WTC11 (cell line): ENCODE measurements around the gene FAM50B.

Source experiments
- CREM ChIP-seq: sonication (generic); formaldehyde crosslinking; IDR thresholded peaks from 2 replicates; pipeline ENCODE4 v1.8.1; 2022; ENCODE audit warnings: mild to moderate bottlenecking, missing genetic modification reagents, moderate library complexity
- NFYB ChIP-seq: sonication (generic); formaldehyde crosslinking; conservative IDR thresholded peaks from 2 replicates; pipeline ENCODE4 v1.8.0; 2022; ENCODE audit warnings: low read depth, missing genetic modification reagents
- ZNF121 ChIP-seq: sonication (generic); formaldehyde crosslinking; IDR thresholded peaks from 2 replicates; pipeline ENCODE4 v1.8.0; 2023; ENCODE audit warnings: missing genetic modification reagents
- TF ChIP-seq, protein P1 (sequence below): fragments of 250-450 bp; sonication (Bioruptor Pico); conservative IDR thresholded peaks from 2 replicates; pipeline ENCODE4 v1.9.0; 2021; ENCODE audit warnings: mild to moderate bottlenecking

DNA sequence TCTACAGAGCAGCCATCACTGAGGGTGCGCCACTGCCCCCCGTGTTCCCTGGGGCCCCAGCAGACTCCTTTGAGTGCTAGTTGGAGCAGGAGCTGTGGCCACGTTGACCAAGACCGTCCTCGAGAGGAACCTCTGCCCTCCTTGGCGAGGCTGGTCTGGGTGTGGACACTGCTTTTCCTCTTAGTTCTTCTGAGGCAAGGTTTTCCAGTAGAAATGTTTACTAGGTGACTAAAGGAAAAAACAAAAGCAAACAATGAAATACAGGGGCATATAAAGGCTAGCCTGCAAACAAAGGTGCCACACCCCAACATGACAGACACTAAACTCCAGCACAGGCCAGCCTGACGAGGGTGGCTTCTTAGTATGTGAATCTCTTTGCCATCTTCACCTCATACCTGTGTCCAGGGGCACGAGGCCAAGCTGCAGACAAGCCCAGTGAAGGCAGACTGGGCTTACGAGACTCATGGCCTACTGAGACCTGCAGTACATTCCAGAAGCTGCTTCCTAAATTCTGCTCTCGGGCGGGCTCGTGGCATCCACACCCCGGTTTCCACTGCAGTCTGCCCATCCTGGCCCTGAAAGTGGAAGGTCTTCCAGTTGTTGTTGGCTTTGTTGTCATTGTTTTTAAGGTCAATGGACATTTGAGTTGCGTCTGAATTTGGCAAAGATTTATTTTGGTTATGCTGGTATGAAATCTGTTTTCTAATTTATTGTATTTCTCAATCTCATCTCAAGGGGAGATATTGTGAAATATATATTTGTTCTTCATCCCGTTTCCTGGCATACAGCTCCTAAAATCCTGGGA lies 39.2 kb downstream of the FAM50B start:
- TF ChIP-seq NFYB (CRISPR knock-in tag): no peak
- TF ChIP-seq, protein P1, sequence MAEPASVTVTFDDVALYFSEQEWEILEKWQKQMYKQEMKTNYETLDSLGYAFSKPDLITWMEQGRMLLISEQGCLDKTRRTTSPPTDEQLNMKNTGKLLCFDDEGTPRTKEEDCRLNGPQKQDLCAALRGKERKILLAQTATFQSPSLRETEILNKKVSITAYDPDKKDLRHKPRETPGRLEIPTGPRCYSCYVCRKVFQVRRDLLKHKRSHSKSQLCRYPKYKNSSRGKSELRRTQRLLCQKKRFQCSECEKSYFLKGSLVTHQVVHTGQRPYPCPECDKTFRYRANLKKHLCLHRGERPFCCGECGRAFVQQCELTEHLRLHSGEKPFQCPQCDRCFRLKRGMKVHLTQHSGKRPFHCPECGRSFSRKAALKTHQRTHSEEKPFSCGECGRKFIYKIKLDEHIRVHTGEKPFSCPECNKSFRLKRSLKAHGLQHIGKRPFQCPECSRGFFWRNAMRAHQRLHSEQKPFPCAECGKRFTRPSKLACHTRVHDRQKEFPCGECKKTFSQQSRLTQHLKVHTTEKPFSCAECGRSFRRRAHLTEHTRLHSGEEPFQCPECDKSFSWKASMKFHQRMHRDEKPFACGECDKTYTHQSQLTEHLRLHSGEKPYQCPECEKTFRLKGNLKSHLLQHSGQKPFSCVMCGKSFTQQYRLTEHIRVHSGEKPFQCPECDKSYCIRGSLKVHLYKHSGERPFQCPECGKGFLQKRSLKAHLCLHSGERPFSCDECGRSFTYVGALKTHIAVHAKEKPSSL (CRISPR knock-in tag): no peak
- TF ChIP-seq CREM (CRISPR knock-in tag): no peak
- no peak for TF ChIP-seq ZNF121 (CRISPR knock-in tag)
